HepG2 (cell line): Measurements from ENCODE around the gene ANTXRL.

Experiments
- ATF5 ChIP-seq: sonication (generic); formaldehyde crosslinking; IDR thresholded peaks from 2 replicates; pipeline ENCODE4 v1.4.0; 2020; ENCODE audit warnings: mild to moderate bottlenecking, low read depth, missing genetic modification reagents
- PHF8 ChIP-seq: sonication (generic); formaldehyde crosslinking; IDR thresholded peaks from 2 replicates; pipeline ENCODE4 v1.5.0; 2020; ENCODE audit warnings: missing genetic modification reagents

GRCh38 chr10:46318799-46319198, 32.0 kb downstream of the ANTXRL start:
- TF ChIP-seq PHF8 (CRISPR knock-in tag) (no peak), ATF5 (CRISPR knock-in tag) (no peak)
